Mesothelial cell of epicardium (in vitro differentiated cells): Measurements from ENCODE around the gene INO80E. TPM values are rescaled to one million over a fixed set of nuclear protein-coding genes. Genes with fewer than 3 reads are reported as not detected.
A peak's percentile ranks its signal among the peaks of the same experiment; 100 is the strongest.
"Not testable (repeated sequence)": the region's sequence is repeated elsewhere in the genome, so short reads cannot be mapped to it uniquely, and the experiment has no call there.

Experiments used
- DNase-seq, 2 experiments: peaks; one replicate each; pipeline ENCODE4 v3.0.0; 2021; ENCODE audit warnings: low spot score in 2 of 2; ENCODE audit not compliant: unreplicated experiment in 2 of 2
- H3K27ac Mint-ChIP-seq: 2 replicates; pipeline ENCODE4 v1.8.0; 2021; ENCODE audit warnings: mixed read lengths
- H3K27me3 Mint-ChIP-seq: 2 replicates; pipeline ENCODE4 v1.8.0; 2021; ENCODE audit warnings: low read depth, mixed read lengths
- H3K36me3 Mint-ChIP-seq: 2 replicates; pipeline ENCODE4 v1.8.0; 2021; ENCODE audit warnings: mixed read lengths
- H3K4me1 Mint-ChIP-seq: 2 replicates; pipeline ENCODE4 v1.8.0; 2021; ENCODE audit warnings: mixed read lengths
- H3K4me3 Mint-ChIP-seq: 2 replicates; pipeline ENCODE4 v1.8.0; 2021; ENCODE audit warnings: mild to moderate bottlenecking, moderate library complexity, mixed read lengths
- H3K9me3 Mint-ChIP-seq: 2 replicates; pipeline ENCODE4 v1.8.0; 2021; ENCODE audit warnings: mixed read lengths
- total RNA-seq: library from RNA; stranded (reverse); gene quantifications from 3 replicates; pipeline ENCODE4 v1.2.1, GENCODE V29; 2021
- TF ChIP-seq, protein P1 (sequence below): fragments of 200-600 bp; sonication (generic); IDR thresholded peaks from one replicate; pipeline ENCODE4 v1.5.0; 2021; ENCODE audit warnings: antibody characterized with exemption; ENCODE audit not compliant: unreplicated experiment

Gene INO80E
- total RNA-seq, 1 donor from 2014 or later, result 62.9 TPM

GRCh38 chr16:29959293-29959692 is 36.7 kb upstream of the INO80E start:
- H3K4me3 Mint-ChIP-seq, result no peak overlapping the region
- TF ChIP-seq, protein P1, sequence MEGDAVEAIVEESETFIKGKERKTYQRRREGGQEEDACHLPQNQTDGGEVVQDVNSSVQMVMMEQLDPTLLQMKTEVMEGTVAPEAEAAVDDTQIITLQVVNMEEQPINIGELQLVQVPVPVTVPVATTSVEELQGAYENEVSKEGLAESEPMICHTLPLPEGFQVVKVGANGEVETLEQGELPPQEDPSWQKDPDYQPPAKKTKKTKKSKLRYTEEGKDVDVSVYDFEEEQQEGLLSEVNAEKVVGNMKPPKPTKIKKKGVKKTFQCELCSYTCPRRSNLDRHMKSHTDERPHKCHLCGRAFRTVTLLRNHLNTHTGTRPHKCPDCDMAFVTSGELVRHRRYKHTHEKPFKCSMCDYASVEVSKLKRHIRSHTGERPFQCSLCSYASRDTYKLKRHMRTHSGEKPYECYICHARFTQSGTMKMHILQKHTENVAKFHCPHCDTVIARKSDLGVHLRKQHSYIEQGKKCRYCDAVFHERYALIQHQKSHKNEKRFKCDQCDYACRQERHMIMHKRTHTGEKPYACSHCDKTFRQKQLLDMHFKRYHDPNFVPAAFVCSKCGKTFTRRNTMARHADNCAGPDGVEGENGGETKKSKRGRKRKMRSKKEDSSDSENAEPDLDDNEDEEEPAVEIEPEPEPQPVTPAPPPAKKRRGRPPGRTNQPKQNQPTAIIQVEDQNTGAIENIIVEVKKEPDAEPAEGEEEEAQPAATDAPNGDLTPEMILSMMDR, result no peak
- H3K27me3 Mint-ChIP-seq, result no peaks in the 10 kb centered on the region
- peaks cover 3% of the 10 kb centered on the region for H3K36me3 Mint-ChIP-seq
- no peak for DNase-seq
- no peaks in the 10 kb centered on the region for H3K9me3 Mint-ChIP-seq
- no peak overlapping the region for H3K27ac Mint-ChIP-seq
- peaks cover 12% of the 10 kb centered on the region for H3K4me1 Mint-ChIP-seq

- H3K4me3 Mint-ChIP-seq, DNase-seq, H3K27ac Mint-ChIP-seq, H3K27me3 Mint-ChIP-seq, H3K9me3 Mint-ChIP-seq, H3K36me3 Mint-ChIP-seq: not testable (repeated sequence)
- H3K4me1 Mint-ChIP-seq, result peaks cover 12% of the 10 kb centered on the region
Measured at GRCh38 chr16:29959821-29960220, 36.2 kb upstream of the INO80E start.

GRCh38 chr16:29961127-29961478 is 34.9 kb upstream of the INO80E start:
- Mint-ChIP-seq H3K36me3 (peaks cover 8% of the 10 kb centered on the region), H3K4me1 (peaks cover 12% of the 10 kb centered on the region), H3K9me3 (no peaks in the 10 kb centered on the region), H3K4me3 (peak overlapping the region; percentile 75), H3K27ac (peak overlapping the region; percentile 80), H3K27me3 (no peaks in the 10 kb centered on the region)
- TF ChIP-seq, protein P1, result no peak
- no peak for DNase-seq

- Mint-ChIP-seq H3K36me3 (peaks cover 9% of the 10 kb centered on the region), H3K9me3 (no peaks in the 10 kb centered on the region), H3K4me1 (peaks cover 12% of the 10 kb centered on the region), H3K27ac (peak within 1 kb of the TSS; percentile 97), H3K4me3 (peak within 1 kb of the TSS; percentile 84), H3K27me3 (no peaks in the 10 kb centered on the region)
- TF ChIP-seq, protein P1, result peak; percentile 36
- peak; percentile 91 to 95 for DNase-seq
Measured at GRCh38 chr16:29961479-29962343, 34.3 kb upstream of the INO80E start, which contains the start of gene TMEM219. TSS of gene TMEM219 (plus strand) at chr16:29962079. CDS start at chr16:29963144, 1,065 bp downstream.

DNA sequence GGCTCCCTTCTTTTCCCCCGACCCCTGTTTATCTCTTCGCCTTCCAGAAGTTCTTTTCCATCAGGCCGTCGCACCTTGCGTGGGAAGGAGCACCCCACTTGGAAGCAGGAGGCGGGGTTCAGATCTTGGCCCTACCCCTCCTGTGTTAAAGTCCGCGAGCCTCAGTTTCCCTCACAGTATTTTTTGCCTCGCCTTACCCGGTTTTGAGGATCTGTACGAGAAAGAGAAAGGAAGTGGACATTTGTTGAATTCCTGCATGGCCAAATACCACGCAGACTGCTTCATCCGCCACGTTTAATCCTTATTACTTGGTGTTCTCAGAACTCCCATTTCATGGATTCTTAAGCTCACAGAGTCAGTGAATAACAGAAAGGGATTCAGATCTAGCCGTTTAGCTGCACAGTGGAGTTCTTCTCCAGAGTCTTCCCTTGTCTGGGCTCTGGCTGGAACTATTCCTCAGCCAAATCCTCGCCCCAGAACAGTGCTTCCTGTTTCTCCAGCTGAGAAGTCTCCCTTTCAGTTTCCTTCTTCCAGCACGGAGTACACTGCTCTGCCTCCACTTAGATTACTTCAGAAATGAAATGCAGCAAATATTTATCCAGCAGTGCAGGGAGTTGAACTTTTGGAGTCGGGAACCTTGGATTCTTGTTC is 33.6 kb upstream of the INO80E start:
- peaks cover 9% of the 10 kb centered on the region for H3K36me3 Mint-ChIP-seq
- peaks cover 12% of the 10 kb centered on the region for H3K4me1 Mint-ChIP-seq
- DNase-seq, result no peak
- no peaks in the 10 kb centered on the region for H3K9me3 Mint-ChIP-seq
- no peaks in the 10 kb centered on the region for H3K27me3 Mint-ChIP-seq
- H3K27ac Mint-ChIP-seq, result peak overlapping the region; percentile 97
- peak overlapping the region; percentile 84 for H3K4me3 Mint-ChIP-seq
- TF ChIP-seq, protein P1, result no peak

- DNase-seq, result no peak
- Mint-ChIP-seq H3K4me1 (peaks cover 12% of the 10 kb centered on the region), H3K27me3 (no peaks in the 10 kb centered on the region), H3K27ac (peak overlapping the region; percentile 97), H3K36me3 (peaks cover 10% of the 10 kb centered on the region), H3K9me3 (no peaks in the 10 kb centered on the region), H3K4me3 (peak overlapping the region; percentile 84)
- TF ChIP-seq, protein P1, result no peak
Measured at GRCh38 chr16:29963021-29963743, 32.9 kb upstream of the INO80E start.
